Neuronal stem cell (in vitro differentiated cells): ENCODE data around the gene PCBP1.

Experiments used
- DNase-seq: peaks from one replicate; pipeline ENCODE4 v3.0.0-alpha.2; 2013; ENCODE audit warnings: low spot score
- H2AFZ ChIP-seq: one replicate; pipeline ENCODE4 v1.6.1; 2013; ENCODE audit warnings: mild to moderate bottlenecking, low read length, inconsistent platforms
- H2AK5ac ChIP-seq: 2 replicates; pipeline ENCODE4 v1.6.1; 2013; ENCODE audit warnings: low read depth, mild to moderate bottlenecking, inconsistent platforms, low read length, moderate library complexity, mixed read lengths
- H2BK120ac ChIP-seq: 2 replicates; pipeline ENCODE4 v1.6.1; 2013; ENCODE audit warnings: low read depth, mild to moderate bottlenecking, inconsistent platforms, low read length, moderate library complexity, mixed read lengths
- H2BK12ac ChIP-seq: one replicate; pipeline ENCODE4 v1.6.1; 2013; ENCODE audit warnings: low read length, inconsistent platforms
- H2BK15ac ChIP-seq: 2 replicates; pipeline ENCODE4 v1.6.1; 2013; ENCODE audit warnings: mild to moderate bottlenecking, low read length, inconsistent platforms, mixed read lengths
- H2BK5ac ChIP-seq: one replicate; pipeline ENCODE4 v1.6.1; 2013; ENCODE audit warnings: inconsistent platforms, mild to moderate bottlenecking, low read length, moderate library complexity
- H3K14ac ChIP-seq: one replicate; pipeline ENCODE4 v1.6.1; 2013; ENCODE audit warnings: low read length, inconsistent platforms
- H3K18ac ChIP-seq: 2 replicates; pipeline ENCODE4 v1.6.1; 2013; ENCODE audit warnings: low read length, inconsistent platforms
- H3K23ac ChIP-seq: 2 replicates; pipeline ENCODE4 v1.6.1; 2013; ENCODE audit warnings: low read depth, mild to moderate bottlenecking, mixed read lengths, low read length, inconsistent platforms; ENCODE audit not compliant: poor library complexity
- H3K27ac ChIP-seq: replicated peaks from 3 replicates; pipeline ENCODE4 v1.5.1; 2013; ENCODE audit warnings: low read length, inconsistent platforms
- H3K27me3 ChIP-seq, 3 experiments: 2 replicates each; pipeline ENCODE4 v1.6.1; 2013; ENCODE audit warnings: low read length in 3 of 3, mild to moderate bottlenecking in 2 of 3, inconsistent platforms in 1 of 3, low read depth in 1 of 3, mixed read lengths in 1 of 3, moderate library complexity in 1 of 3; ENCODE audit not compliant: control insufficient read depth in 3 of 3, insufficient read depth in 3 of 3
- H3K36me3 ChIP-seq, 2 donors: replicated peaks in 1 of 2; 2 replicates each; pipeline ENCODE4 v1.6.1; 2013; ENCODE audit warnings: low read length in 2 of 2; ENCODE audit not compliant: control insufficient read depth in 2 of 2, insufficient read depth in 2 of 2
- H3K4ac ChIP-seq: 2 replicates; pipeline ENCODE4 v1.6.1; 2013; ENCODE audit warnings: inconsistent platforms, mild to moderate bottlenecking, low read length, moderate library complexity
- H3K4me1 ChIP-seq, 2 donors: 1 replicate in 1 of 2; 2 replicates in 1 of 2; pipeline ENCODE4 v1.6.1; 2013; ENCODE audit warnings: low read length in 2 of 2, low read depth in 1 of 2; ENCODE audit not compliant: control insufficient read depth in 2 of 2, insufficient read depth in 1 of 2
- H3K4me2 ChIP-seq: one replicate; pipeline ENCODE4 v1.6.1; 2013; ENCODE audit warnings: mild to moderate bottlenecking, low read length, inconsistent platforms; ENCODE audit not compliant: insufficient read depth, poor library complexity, severe bottlenecking
- H3K4me3 ChIP-seq, 2 donors: 2 replicates each; pipeline ENCODE4 v1.5.1; 2013; ENCODE audit warnings: low read length in 2 of 2, mild to moderate bottlenecking in 2 of 2, inconsistent platforms in 1 of 2, moderate library complexity in 1 of 2
- H3K79me1 ChIP-seq: one replicate; pipeline ENCODE4 v1.6.1; 2013; ENCODE audit warnings: low read depth, mild to moderate bottlenecking, inconsistent platforms, low read length, moderate library complexity
- H3K9ac ChIP-seq: one replicate; pipeline ENCODE4 v1.6.1; 2013; ENCODE audit warnings: mild to moderate bottlenecking, low read depth, low read length, inconsistent platforms; ENCODE audit not compliant: poor library complexity
- H3K9me3 ChIP-seq, 2 donors: replicated peaks in 1 of 2; 2 replicates each; pipeline versions ENCODE3 to v1.6.1; 2013; ENCODE audit warnings: low read length in 2 of 2, mild to moderate bottlenecking in 2 of 2, inconsistent platforms in 1 of 2, low read depth in 1 of 2, mixed read lengths in 1 of 2, moderate library complexity in 1 of 2; ENCODE audit not compliant: control insufficient read depth in 2 of 2, insufficient read depth in 1 of 2
- H4K8ac ChIP-seq: one replicate; pipeline ENCODE4 v1.6.1; 2013; ENCODE audit warnings: low read depth, mild to moderate bottlenecking, inconsistent platforms, low read length, moderate library complexity
- H4K91ac ChIP-seq: one replicate; pipeline ENCODE4 v1.6.1; 2013; ENCODE audit warnings: low read length, low read depth, mild to moderate bottlenecking, inconsistent platforms; ENCODE audit not compliant: poor library complexity
- WGBS, 2 donors: extraction: QIAGEN DNeasy Blood & Tissue Kit; methylation state at CpG; one replicate each; pipeline ENCODE4 v1.1.7; 2013; ENCODE audit warnings: missing lambda C conversion rate in 2 of 2, mixed read lengths in 1 of 2; ENCODE audit not compliant: insufficient read length in 2 of 2, insufficient replicate concordance in 1 of 2; ENCODE audit errors: extremely low coverage in 2 of 2; 5-methylcytosine and 5-hydroxymethylcytosine counted together

The PCBP1 gene

GRCh38 chr2:70069049-70069448, 18.2 kb upstream of the PCBP1 start:
- no peak overlapping the region for H3K4me2 ChIP-seq
- no peak overlapping the region for H3K14ac ChIP-seq
- no peaks in the 10 kb centered on the region for H3K4me1 ChIP-seq
- no peak overlapping the region for H2AFZ ChIP-seq
- no peak overlapping the region for H2BK120ac ChIP-seq
- no peak overlapping the region for H2BK12ac ChIP-seq
- no peak overlapping the region for H4K8ac ChIP-seq
- DNase-seq: no peak
- WGBS, 2 donors: no CpG with 5 or more reads among the region's 3 CpGs
- H3K9ac ChIP-seq: no peak overlapping the region
- no peak overlapping the region for H3K23ac ChIP-seq
- H2BK5ac ChIP-seq: no peak overlapping the region
- peaks cover 13 to 80% of the 10 kb centered on the region in 2 donors for H3K36me3 ChIP-seq
- H3K27me3 ChIP-seq: no peaks in the 10 kb centered on the region
- no peak overlapping the region for H2BK15ac ChIP-seq
- no peak overlapping the region for H3K4me3 ChIP-seq
- H4K91ac ChIP-seq: no peak overlapping the region
- no peak overlapping the region for H2AK5ac ChIP-seq
- H3K4ac ChIP-seq: no peak overlapping the region
- no peaks in the 10 kb centered on the region for H3K9me3 ChIP-seq
- no peak overlapping the region for H3K27ac ChIP-seq
- H3K18ac ChIP-seq: no peak overlapping the region
- H3K79me1 ChIP-seq: peaks cover 1% of the 10 kb centered on the region

GRCh38 chr2:70070542-70071268, 16.6 kb upstream of the PCBP1 start:
- Histone ChIP-seq H2BK5ac (no peak overlapping the region), H2AK5ac (no peak overlapping the region), H2BK120ac (no peak overlapping the region), H2BK12ac (no peak overlapping the region), H3K36me3 (peaks cover 9 to 78% of the 10 kb centered on the region in 2 donors), H3K4me3 (no peak overlapping the region), H3K4ac (no peak overlapping the region), H3K9me3 (no peaks in the 10 kb centered on the region), H3K9ac (no peak overlapping the region), H3K27me3 (no peaks in the 10 kb centered on the region), H2BK15ac (no peak overlapping the region), H3K27ac (peak overlapping the region; percentile 43), H4K91ac (no peak overlapping the region), H3K14ac (no peak overlapping the region), H3K18ac (no peak overlapping the region), H4K8ac (no peak overlapping the region), H3K23ac (no peak overlapping the region), H3K79me1 (peaks cover 1% of the 10 kb centered on the region), H3K4me2 (no peak overlapping the region), H3K4me1 (no peaks in the 10 kb centered on the region), H2AFZ (peak overlapping the region; percentile 75)
- peak; percentile 76 for DNase-seq
- WGBS, 2 donors: no CpG with 5 or more reads among the region's 13 CpGs

- Histone ChIP-seq H2AK5ac (no peak overlapping the region), H3K4me3 (no peak overlapping the region), H3K23ac (no peak overlapping the region), H3K9me3 (no peaks in the 10 kb centered on the region), H4K91ac (no peak overlapping the region), H2BK12ac (no peak overlapping the region), H3K4me1 (no peaks in the 10 kb centered on the region), H2BK15ac (no peak overlapping the region), H3K4me2 (no peak overlapping the region), H3K36me3 (peaks cover 11 to 79% of the 10 kb centered on the region in 2 donors), H2BK120ac (no peak overlapping the region), H4K8ac (no peak overlapping the region), H3K14ac (no peak overlapping the region), H2BK5ac (no peak overlapping the region), H2AFZ (no peak overlapping the region), H3K27ac (no peak overlapping the region), H3K9ac (no peak overlapping the region), H3K79me1 (no peaks in the 10 kb centered on the region), H3K4ac (no peak overlapping the region), H3K18ac (no peak overlapping the region), H3K27me3 (no peaks in the 10 kb centered on the region)
- no peak for DNase-seq
- no CpG with 5 or more reads among the region's 5 CpGs for whole genome bisulfite sequencing, 2 donors
These were observed 13.8 kb upstream of the PCBP1 start for GRCh38 chr2:70073493-70073892.

GRCh38 chr2:70078384-70078783, 8.9 kb upstream of the PCBP1 start:
- Histone ChIP-seq H4K8ac (no peak overlapping the region), H3K14ac (no peak overlapping the region), H3K9me3 (no peaks in the 10 kb centered on the region), H2AK5ac (no peak overlapping the region), H3K4me1 (no peaks in the 10 kb centered on the region), H2BK5ac (no peak overlapping the region), H3K4me3 (no peak overlapping the region), H3K23ac (no peak overlapping the region), H3K4me2 (no peak overlapping the region), H3K4ac (no peak overlapping the region), H2BK12ac (no peak overlapping the region), H2BK15ac (no peak overlapping the region), H3K27ac (no peak overlapping the region), H2AFZ (no peak overlapping the region), H2BK120ac (no peak overlapping the region), H3K9ac (no peak overlapping the region), H4K91ac (no peak overlapping the region), H3K27me3 (no peaks in the 10 kb centered on the region), H3K18ac (no peak overlapping the region), H3K36me3 (peaks cover 18 to 94% of the 10 kb centered on the region in 2 donors), H3K79me1 (no peaks in the 10 kb centered on the region)
- no peak for DNase-seq
